H9 (cell line): ENCODE data around the gene KBTBD2. TPM values are rescaled to one million over a fixed set of nuclear protein-coding genes. Genes with fewer than 3 reads are reported as not detected.

Experiments used
- DNase-seq: peaks from one replicate; pipeline ENCODE4 v3.0.0-alpha.2; 2017
- H2AFZ ChIP-seq: one replicate; pipeline ENCODE4 v1.6.1; 2013; ENCODE audit warnings: mild to moderate bottlenecking, low read length, control low read depth, moderate library complexity
- H2AK5ac ChIP-seq: 2 replicates; pipeline ENCODE4 v1.6.1; 2013; ENCODE audit warnings: low read length, control low read depth, mixed read lengths; ENCODE audit not compliant: insufficient read length
- H2BK120ac ChIP-seq: one replicate; pipeline ENCODE4 v1.6.1; 2013; ENCODE audit warnings: low read depth, mild to moderate bottlenecking, low read length, control low read depth, inconsistent platforms; ENCODE audit not compliant: poor library complexity, severe bottlenecking
- H2BK12ac ChIP-seq: 2 replicates; pipeline ENCODE4 v1.6.1; 2013; ENCODE audit warnings: low read length, control low read depth, mixed read lengths, low read depth; ENCODE audit not compliant: insufficient read length
- H2BK15ac ChIP-seq: 2 replicates; pipeline ENCODE4 v1.6.1; 2013; ENCODE audit warnings: low read depth, low read length, control low read depth
- H2BK20ac ChIP-seq: one replicate; pipeline ENCODE4 v1.6.1; 2013; ENCODE audit warnings: low read depth, mild to moderate bottlenecking, low read length, control low read depth, inconsistent platforms; ENCODE audit not compliant: poor library complexity, severe bottlenecking
- H2BK5ac ChIP-seq: 2 replicates; pipeline ENCODE4 v1.6.1; 2013; ENCODE audit warnings: low read length, control low read depth, mixed read lengths; ENCODE audit not compliant: insufficient read length
- H3K14ac ChIP-seq: 2 replicates; pipeline ENCODE4 v1.6.1; 2013; ENCODE audit warnings: low read length, control low read depth; ENCODE audit not compliant: insufficient read depth
- H3K18ac ChIP-seq: 2 replicates; pipeline ENCODE4 v1.6.1; 2013; ENCODE audit warnings: low read depth, mild to moderate bottlenecking, mixed read lengths, low read length, control low read depth; ENCODE audit not compliant: insufficient read length
- H3K23ac ChIP-seq: 2 replicates; pipeline ENCODE4 v1.6.1; 2013; ENCODE audit warnings: low read length, control low read depth, mixed read lengths, low read depth; ENCODE audit not compliant: insufficient read length
- H3K23me2 ChIP-seq: 2 replicates; pipeline ENCODE4 v1.6.1; 2013; ENCODE audit warnings: low read depth, mild to moderate bottlenecking, mixed read lengths, low read length, control low read depth; ENCODE audit not compliant: insufficient read length, poor library complexity, severe bottlenecking
- H3K27ac ChIP-seq: 2 replicates; pipeline ENCODE4 v1.5.1; 2013; ENCODE audit warnings: low read length, control low read depth, mixed read lengths, low read depth; ENCODE audit not compliant: insufficient read length
- H3K27me3 ChIP-seq: 2 replicates; pipeline ENCODE4 v1.6.1; 2013; ENCODE audit warnings: low read length, control low read depth, inconsistent platforms; ENCODE audit not compliant: insufficient read depth
- H3K4ac ChIP-seq: 2 replicates; pipeline ENCODE4 v1.6.1; 2013; ENCODE audit warnings: low read depth, mild to moderate bottlenecking, control low read depth, inconsistent platforms, low read length, moderate library complexity
- H3K4me1 ChIP-seq: 2 replicates; pipeline ENCODE4 v1.6.1; 2013; ENCODE audit warnings: low read length, control low read depth, inconsistent platforms; ENCODE audit not compliant: insufficient read depth
- H3K4me2 ChIP-seq: 2 replicates; pipeline ENCODE4 v1.6.1; 2013; ENCODE audit warnings: low read length, control low read depth, mixed read lengths; ENCODE audit not compliant: insufficient read length, insufficient read depth
- H3K56ac ChIP-seq: 2 replicates; pipeline ENCODE4 v1.6.1; 2013; ENCODE audit warnings: low read depth, mild to moderate bottlenecking, mixed read lengths, low read length, control low read depth; ENCODE audit not compliant: insufficient read length
- H3K79me1 ChIP-seq: 2 replicates; pipeline ENCODE4 v1.6.1; 2013; ENCODE audit warnings: low read depth, mild to moderate bottlenecking, moderate library complexity, low read length, control low read depth, inconsistent platforms; ENCODE audit not compliant: insufficient read depth, poor library complexity, severe bottlenecking
- H3K79me2 ChIP-seq: 2 replicates; pipeline ENCODE4 v1.6.1; 2013; ENCODE audit warnings: low read length, control low read depth, inconsistent platforms; ENCODE audit not compliant: insufficient read depth
- H3K9ac ChIP-seq: 2 replicates; pipeline ENCODE4 v1.6.1; 2013; ENCODE audit warnings: low read length, control low read depth, mixed read lengths; ENCODE audit not compliant: insufficient read length; ENCODE audit errors: extremely low read depth
- H3K9me3 ChIP-seq: one replicate; pipeline ENCODE4 v1.6.1; 2013; ENCODE audit warnings: low read depth, low read length, inconsistent platforms; ENCODE audit not compliant: control insufficient read depth
- H3T11ph ChIP-seq: one replicate; pipeline ENCODE4 v1.6.1; 2013; ENCODE audit warnings: mild to moderate bottlenecking, low read length, control low read depth, inconsistent platforms
- H4K20me1 ChIP-seq: one replicate; pipeline ENCODE4 v1.6.1; 2013; ENCODE audit not compliant: control insufficient read depth, insufficient read length, insufficient read depth
- H4K5ac ChIP-seq: 2 replicates; pipeline ENCODE4 v1.6.1; 2013; ENCODE audit warnings: low read depth, mild to moderate bottlenecking, mixed read lengths, low read length, control low read depth; ENCODE audit not compliant: insufficient read length
- H4K8ac ChIP-seq: replicated peaks from 2 replicates; pipeline ENCODE4 v1.6.1; 2013; ENCODE audit warnings: low read length, control low read depth, mixed read lengths, low read depth; ENCODE audit not compliant: insufficient read length
- H4K91ac ChIP-seq: 2 replicates; pipeline ENCODE4 v1.6.1; 2013; ENCODE audit warnings: low read depth, mild to moderate bottlenecking, moderate library complexity, mixed read lengths, low read length, control low read depth; ENCODE audit not compliant: insufficient read length
- H3K27ac Mint-ChIP-seq, 3 experiments: 2 replicates in 2 of 3; 3 replicates in 1 of 3; pipeline ENCODE4 v1.8.0; 2020 to 2021; ENCODE audit warnings: mixed read lengths in 3 of 3, mild to moderate bottlenecking in 1 of 3, moderate library complexity in 1 of 3
- H3K27me3 Mint-ChIP-seq: 2 replicates; pipeline ENCODE4 v1.8.0; 2021; ENCODE audit warnings: low read depth, mild to moderate bottlenecking, moderate library complexity, mixed read lengths
- H3K36me3 Mint-ChIP-seq, 3 experiments: 2 replicates in 2 of 3; 3 replicates in 1 of 3; pipeline ENCODE4 v1.8.0; 2020 to 2021; ENCODE audit warnings: low read depth in 3 of 3, mixed read lengths in 3 of 3; ENCODE audit not compliant: insufficient read depth in 1 of 3
- H3K4me1 Mint-ChIP-seq, 2 experiments: 2 replicates each; pipeline ENCODE4 v1.8.0; 2020; ENCODE audit warnings: mixed read lengths in 2 of 2
- H3K4me3 Mint-ChIP-seq, 2 experiments: 2 replicates in 1 of 2; 3 replicates in 1 of 2; pipeline ENCODE4 v1.8.0; 2020 to 2021; ENCODE audit warnings: mild to moderate bottlenecking in 2 of 2, mixed read lengths in 2 of 2, moderate library complexity in 1 of 2
- H3K9me3 Mint-ChIP-seq, 2 experiments: 2 replicates in 1 of 2; 3 replicates in 1 of 2; pipeline ENCODE4 v1.8.0; 2020; ENCODE audit warnings: mild to moderate bottlenecking in 2 of 2, mixed read lengths in 2 of 2, moderate library complexity in 1 of 2
- whole genome bisulfite sequencing: extraction: QIAGEN DNeasy Blood & Tissue Kit; methylation state at CpG from one replicate; pipeline ENCODE4 v1.1.7; 2013; ENCODE audit warnings: missing lambda C conversion rate, low lambda C conversion rate, mixed read lengths; ENCODE audit not compliant: insufficient read length; ENCODE audit errors: extremely low coverage; 5-methylcytosine and 5-hydroxymethylcytosine counted together
- total RNA-seq: library from RNA; stranded (reverse); gene quantifications from 2 replicates; pipeline ENCODE4 v1.2.1, GENCODE V29; 2021
- TF ChIP-seq, protein P1 (sequence below): fragments of 200-600 bp; sonication (generic); conservative IDR thresholded peaks from 3 replicates; pipeline ENCODE4 v1.8.0; 2021; ENCODE audit warnings: antibody characterized with exemption, mild to moderate bottlenecking

The KBTBD2 gene
- total RNA-seq, 1 experiment from 2014 or later: 34.2 TPM

DNA sequence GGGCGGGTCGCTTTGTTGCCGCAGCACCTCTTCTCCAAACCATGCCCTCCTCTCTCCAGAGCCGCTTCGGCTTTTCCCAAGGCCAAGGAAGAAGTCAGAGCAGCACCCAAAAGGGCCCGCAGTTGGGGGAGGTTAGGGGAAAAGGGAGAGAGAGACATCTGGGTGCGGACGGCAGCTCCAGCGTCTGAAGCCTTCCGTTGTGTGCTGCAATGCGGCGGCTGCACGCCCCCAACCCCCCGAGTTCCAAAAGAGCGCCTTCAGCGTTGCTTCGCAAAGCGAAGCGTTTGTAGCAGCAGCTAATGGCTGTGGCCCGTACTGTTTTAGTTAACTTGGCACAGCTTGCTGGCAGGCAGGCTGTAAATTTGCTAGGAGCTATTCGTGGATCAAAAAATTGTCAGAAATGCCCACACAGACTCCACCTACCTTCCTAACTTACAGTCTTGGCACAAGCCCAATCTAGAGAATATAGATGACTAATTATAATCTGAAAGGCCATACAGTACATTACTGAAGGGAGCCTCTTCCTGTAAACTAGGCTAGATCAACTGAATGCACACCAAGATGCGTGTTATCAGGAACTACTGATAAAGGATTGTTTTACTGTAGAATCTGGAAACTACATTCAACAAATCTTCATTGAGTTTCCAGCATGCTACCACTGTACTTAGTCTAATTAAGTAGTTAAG, 1.1 kb upstream of the KBTBD2 start:
- Histone ChIP-seq H3K27ac (peak overlapping the region; percentile 77), H3K79me2 (peaks cover 21% of the 10 kb centered on the region; the same call in 1 of the 2 replicates), H4K8ac (no peak overlapping the region), H2AK5ac (no peak overlapping the region), H3K18ac (peak overlapping the region; percentile 93), H2BK20ac (no peak overlapping the region), H4K5ac (peak overlapping the region; percentile 13), H3K23ac (no peak overlapping the region), H2AFZ (no peak overlapping the region), H3T11ph (peak overlapping the region; percentile 53), H3K4me2 (peak overlapping the region; percentile 81), H2BK5ac (no peak overlapping the region), H3K4ac (no peak overlapping the region; the same call in 1 of the 2 replicates), H3K9ac (peak overlapping the region; percentile 84), H3K4me1 (no peaks in the 10 kb centered on the region), H3K23me2 (peaks cover 11% of the 10 kb centered on the region), H2BK15ac (no peak overlapping the region), H3K79me1 (peaks cover 2% of the 10 kb centered on the region), H3K9me3 (no peaks in the 10 kb centered on the region), H2BK120ac (peak overlapping the region; percentile 71), H4K20me1 (no peaks in the 10 kb centered on the region), H3K14ac (peak overlapping the region; percentile 94), H3K56ac (no peak overlapping the region), H3K27me3 (no peaks in the 10 kb centered on the region), H4K91ac (no peak overlapping the region), H2BK12ac (peak overlapping the region; percentile 38)
- peaks cover 15% of the 10 kb centered on the region for H3K27me3 Mint-ChIP-seq
- H3K4me1 Mint-ChIP-seq: peaks cover 26 to 31% of the 10 kb centered on the region in 2 experiments
- DNase-seq: peak; percentile 46
- no CpG with 5 or more reads among the region's 22 CpGs for WGBS
- TF ChIP-seq, protein P1, sequence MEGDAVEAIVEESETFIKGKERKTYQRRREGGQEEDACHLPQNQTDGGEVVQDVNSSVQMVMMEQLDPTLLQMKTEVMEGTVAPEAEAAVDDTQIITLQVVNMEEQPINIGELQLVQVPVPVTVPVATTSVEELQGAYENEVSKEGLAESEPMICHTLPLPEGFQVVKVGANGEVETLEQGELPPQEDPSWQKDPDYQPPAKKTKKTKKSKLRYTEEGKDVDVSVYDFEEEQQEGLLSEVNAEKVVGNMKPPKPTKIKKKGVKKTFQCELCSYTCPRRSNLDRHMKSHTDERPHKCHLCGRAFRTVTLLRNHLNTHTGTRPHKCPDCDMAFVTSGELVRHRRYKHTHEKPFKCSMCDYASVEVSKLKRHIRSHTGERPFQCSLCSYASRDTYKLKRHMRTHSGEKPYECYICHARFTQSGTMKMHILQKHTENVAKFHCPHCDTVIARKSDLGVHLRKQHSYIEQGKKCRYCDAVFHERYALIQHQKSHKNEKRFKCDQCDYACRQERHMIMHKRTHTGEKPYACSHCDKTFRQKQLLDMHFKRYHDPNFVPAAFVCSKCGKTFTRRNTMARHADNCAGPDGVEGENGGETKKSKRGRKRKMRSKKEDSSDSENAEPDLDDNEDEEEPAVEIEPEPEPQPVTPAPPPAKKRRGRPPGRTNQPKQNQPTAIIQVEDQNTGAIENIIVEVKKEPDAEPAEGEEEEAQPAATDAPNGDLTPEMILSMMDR: no peak
- H3K9me3 Mint-ChIP-seq: no peaks in the 10 kb centered on the region; a peak in 2 of 5 replicates
- no peaks in the 10 kb centered on the region; a peak in 2 of 7 replicates for H3K36me3 Mint-ChIP-seq
- peak overlapping the region; percentile 99 for H3K27ac Mint-ChIP-seq
- peak overlapping the region; percentile 81 to 88 for H3K4me3 Mint-ChIP-seq
